HepG2 (cell line): ENCODE measurements around the gene SETD1B. TPM values are rescaled to one million over a fixed set of nuclear protein-coding genes. Genes with fewer than 3 reads are reported as not detected.

ENCODE experiments used
- ARNTL ChIP-seq: sonication (generic); formaldehyde crosslinking; IDR thresholded peaks from 2 replicates; pipeline ENCODE4 v1.4.0; 2020; ENCODE audit warnings: mild to moderate bottlenecking, missing genetic modification reagents
- ATF7-NPFF ChIP-seq: sonication (generic); formaldehyde crosslinking; IDR thresholded peaks from 2 replicates; pipeline ENCODE4 v1.8.1; 2023; ENCODE audit warnings: mild to moderate bottlenecking, low read depth, missing genetic modification reagents, moderate library complexity
- CBFB ChIP-seq: sonication (generic); formaldehyde crosslinking; IDR thresholded peaks from 2 replicates; pipeline ENCODE4 v1.4.0; 2020; ENCODE audit warnings: missing genetic modification reagents
- ERF ChIP-seq: IDR thresholded peaks from 2 replicates; pipeline ENCODE4 v1.6.1; 2018; ENCODE audit warnings: missing biosample characterization, missing genetic modification reagents
- GATAD2A ChIP-seq: IDR thresholded peaks from 2 replicates; pipeline ENCODE4 v1.6.1; 2016
- KAT2B ChIP-seq: fragments of 150-350 bp; IDR thresholded peaks from 2 replicates; pipeline ENCODE4 v1.6.1; 2014; ENCODE audit warnings: low read depth, low read length, borderline replicate concordance
- MAZ ChIP-seq, 2 experiments: sonication (generic) in 1 of 2; formaldehyde crosslinking in 1 of 2; IDR thresholded peaks; 2 replicates each; pipeline versions ENCODE4 v1.5.0 to v1.6.1; 2012 to 2020; ENCODE audit warnings: low read depth in 2 of 2, mild to moderate bottlenecking in 2 of 2, borderline replicate concordance in 1 of 2, improper control_type of control experiment in 1 of 2, low read length in 1 of 2, missing genetic modification reagents in 1 of 2, moderate library complexity in 1 of 2
- POLR2A ChIP-seq, 2 experiments: IDR thresholded peaks; 2 replicates each; pipeline ENCODE4 v1.6.1; 2011; ENCODE audit warnings: low read depth in 2 of 2, low read length in 2 of 2, mild to moderate bottlenecking in 1 of 2, moderate library complexity in 1 of 2; ENCODE audit not compliant: insufficient read depth in 1 of 2
- RXRA ChIP-seq: sonication (generic); formaldehyde crosslinking; IDR thresholded peaks from 2 replicates; pipeline ENCODE4 v1.5.1; 2020; ENCODE audit warnings: missing genetic modification reagents
- TAF1 ChIP-seq: sonication (generic); formaldehyde crosslinking; IDR thresholded peaks from 2 replicates; pipeline ENCODE4 v1.4.0; 2020; ENCODE audit warnings: missing genetic modification reagents
- THAP11 ChIP-seq: IDR thresholded peaks from 2 replicates; pipeline ENCODE4 v1.6.1; 2016; ENCODE audit warnings: missing biosample characterization, missing genetic modification reagents
- ZNF251 ChIP-seq: sonication (generic); formaldehyde crosslinking; IDR thresholded peaks from 2 replicates; pipeline ENCODE4 v1.9.0; 2021; ENCODE audit warnings: mild to moderate bottlenecking, missing genetic modification reagents
- ZNF468 ChIP-seq: sonication (generic); formaldehyde crosslinking; IDR thresholded peaks from 2 replicates; pipeline ENCODE4 v1.8.0; 2022; ENCODE audit warnings: mild to moderate bottlenecking, moderate library complexity, missing genetic modification reagents
- ZNF558 ChIP-seq: sonication (generic); formaldehyde crosslinking; IDR thresholded peaks from 2 replicates; pipeline ENCODE4 v1.9.0; 2022; ENCODE audit warnings: mild to moderate bottlenecking, missing genetic modification reagents, borderline replicate concordance
- ZNF619 ChIP-seq: sonication (generic); formaldehyde crosslinking; IDR thresholded peaks from 2 replicates; pipeline ENCODE4 v1.4.0; 2020; ENCODE audit warnings: mild to moderate bottlenecking, missing genetic modification reagents
- ZNF644 ChIP-seq: IDR thresholded peaks from 2 replicates; pipeline ENCODE4 v1.6.1; 2016; ENCODE audit warnings: low read depth
- ZNF780A ChIP-seq: sonication (generic); formaldehyde crosslinking; IDR thresholded peaks from 2 replicates; pipeline ENCODE4 v1.8.0; 2022; ENCODE audit warnings: mild to moderate bottlenecking, missing genetic modification reagents, moderate library complexity
- ZSCAN30 ChIP-seq: sonication (generic); formaldehyde crosslinking; IDR thresholded peaks from 2 replicates; pipeline ENCODE4 v1.5.0; 2020; ENCODE audit warnings: mild to moderate bottlenecking, missing genetic modification reagents
- polyA plus RNA-seq, 8 experiments: library from polyadenylated mRNA; depleted of rRNA in 3 of 8; stranded (reverse) in 7 of 8; unstranded in 1 of 8; fragments of >200 nt; fragmentation: Illumina TruSeq in 4 of 8; extraction: Trizol in 4 of 8; gene quantifications; 2 replicates each; pipeline versions ENCODE4 v1.2.1 to v1.2.3, GENCODE V29; 2011 to 2016; ENCODE audit warnings: low read depth in 4 of 8, missing spikeins in 1 of 8, mixed read lengths in 1 of 8; ENCODE audit not compliant: insufficient read depth in 1 of 8
- total RNA-seq, 5 experiments: library from RNA; depleted of rRNA; stranded (reverse); fragments of >200 nt; fragmentation: Illumina TruSeq; extraction: Trizol; gene quantifications; 2 replicates each; pipeline ENCODE4 v1.2.3, GENCODE V29; 2016; ENCODE audit warnings: low read depth in 1 of 5
- TF ChIP-seq, protein P1 (sequence below): sonication (generic); formaldehyde crosslinking; IDR thresholded peaks from 2 replicates; pipeline ENCODE4 v1.4.0; 2020; ENCODE audit warnings: missing genetic modification reagents
- TF ChIP-seq, protein P2 (sequence below): sonication (generic); formaldehyde crosslinking; conservative IDR thresholded peaks from 2 replicates; pipeline ENCODE4 v1.4.0; 2020; ENCODE audit warnings: missing genetic modification reagents
- TF ChIP-seq, protein P3 (sequence below): sonication (generic); formaldehyde crosslinking; IDR thresholded peaks from 2 replicates; pipeline ENCODE4 v1.4.0; 2020; ENCODE audit warnings: missing genetic modification reagents, borderline replicate concordance
- TF ChIP-seq, protein P4 (sequence below): sonication (generic); formaldehyde crosslinking; IDR thresholded peaks from 2 replicates; pipeline ENCODE4 v1.4.0; 2020; ENCODE audit warnings: missing genetic modification reagents; ENCODE audit errors: not compliant biosample characterization
- TF ChIP-seq, protein P5 (sequence below): sonication (generic); formaldehyde crosslinking; IDR thresholded peaks from 2 replicates; pipeline ENCODE4 v1.5.1; 2020; ENCODE audit warnings: mild to moderate bottlenecking, missing genetic modification reagents, moderate library complexity

Gene SETD1B
- total and polyA plus RNA-seq, 2 of the 13 experiments (the other 11 are each of a cell fraction or from before 2014, with no cell fraction given), result 1.1 to 1.4 TPM

DNA sequence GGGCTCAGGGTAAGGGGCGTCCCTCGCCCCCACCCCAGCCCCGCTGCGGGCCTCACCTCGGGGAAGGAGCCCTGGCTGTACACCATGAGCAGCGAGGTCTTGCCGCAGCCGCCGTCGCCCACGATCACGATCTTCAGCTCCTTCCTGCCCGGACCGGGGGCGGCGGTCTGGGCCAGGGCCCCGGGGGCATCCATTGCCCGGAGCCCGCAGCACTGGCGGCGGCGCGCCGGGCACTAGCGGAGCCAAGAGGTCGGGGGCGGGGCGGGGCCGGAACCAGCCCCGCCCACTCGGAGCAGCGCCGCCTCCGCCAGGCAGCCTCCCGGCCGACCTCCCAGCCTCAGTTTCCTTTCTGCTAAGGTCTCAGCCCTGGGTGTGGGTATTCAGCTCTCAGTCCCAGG lies 10.4 kb upstream of the SETD1B start, which contains the start of gene RHOF (continued):
- TF ChIP-seq, protein P1, sequence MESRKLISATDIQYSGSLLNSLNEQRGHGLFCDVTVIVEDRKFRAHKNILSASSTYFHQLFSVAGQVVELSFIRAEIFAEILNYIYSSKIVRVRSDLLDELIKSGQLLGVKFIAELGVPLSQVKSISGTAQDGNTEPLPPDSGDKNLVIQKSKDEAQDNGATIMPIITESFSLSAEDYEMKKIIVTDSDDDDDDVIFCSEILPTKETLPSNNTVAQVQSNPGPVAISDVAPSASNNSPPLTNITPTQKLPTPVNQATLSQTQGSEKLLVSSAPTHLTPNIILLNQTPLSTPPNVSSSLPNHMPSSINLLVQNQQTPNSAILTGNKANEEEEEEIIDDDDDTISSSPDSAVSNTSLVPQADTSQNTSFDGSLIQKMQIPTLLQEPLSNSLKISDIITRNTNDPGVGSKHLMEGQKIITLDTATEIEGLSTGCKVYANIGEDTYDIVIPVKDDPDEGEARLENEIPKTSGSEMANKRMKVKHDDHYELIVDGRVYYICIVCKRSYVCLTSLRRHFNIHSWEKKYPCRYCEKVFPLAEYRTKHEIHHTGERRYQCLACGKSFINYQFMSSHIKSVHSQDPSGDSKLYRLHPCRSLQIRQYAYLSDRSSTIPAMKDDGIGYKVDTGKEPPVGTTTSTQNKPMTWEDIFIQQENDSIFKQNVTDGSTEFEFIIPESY (CRISPR knock-in tag), result 0 out of 2 replicates have a peak, but pooled peaks have one; percentile 12
- no peak for TF ChIP-seq RXRA
- TF ChIP-seq, protein P2, sequence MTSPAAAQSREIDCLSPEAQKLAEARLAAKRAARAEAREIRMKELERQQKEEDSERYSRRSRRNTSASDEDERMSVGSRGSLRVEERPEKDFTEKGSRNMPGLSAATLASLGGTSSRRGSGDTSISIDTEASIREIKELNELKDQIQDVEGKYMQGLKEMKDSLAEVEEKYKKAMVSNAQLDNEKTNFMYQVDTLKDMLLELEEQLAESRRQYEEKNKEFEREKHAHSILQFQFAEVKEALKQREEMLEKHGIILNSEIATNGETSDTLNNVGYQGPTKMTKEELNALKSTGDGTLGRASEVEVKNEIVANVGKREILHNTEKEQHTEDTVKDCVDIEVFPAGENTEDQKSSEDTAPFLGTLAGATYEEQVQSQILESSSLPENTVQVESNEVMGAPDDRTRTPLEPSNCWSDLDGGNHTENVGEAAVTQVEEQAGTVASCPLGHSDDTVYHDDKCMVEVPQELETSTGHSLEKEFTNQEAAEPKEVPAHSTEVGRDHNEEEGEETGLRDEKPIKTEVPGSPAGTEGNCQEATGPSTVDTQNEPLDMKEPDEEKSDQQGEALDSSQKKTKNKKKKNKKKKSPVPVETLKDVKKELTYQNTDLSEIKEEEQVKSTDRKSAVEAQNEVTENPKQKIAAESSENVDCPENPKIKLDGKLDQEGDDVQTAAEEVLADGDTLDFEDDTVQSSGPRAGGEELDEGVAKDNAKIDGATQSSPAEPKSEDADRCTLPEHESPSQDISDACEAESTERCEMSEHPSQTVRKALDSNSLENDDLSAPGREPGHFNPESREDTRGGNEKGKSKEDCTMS (CRISPR knock-in tag), result no peak
- no peak for TF ChIP-seq THAP11 (CRISPR knock-in tag)
- TF ChIP-seq, protein P3, sequence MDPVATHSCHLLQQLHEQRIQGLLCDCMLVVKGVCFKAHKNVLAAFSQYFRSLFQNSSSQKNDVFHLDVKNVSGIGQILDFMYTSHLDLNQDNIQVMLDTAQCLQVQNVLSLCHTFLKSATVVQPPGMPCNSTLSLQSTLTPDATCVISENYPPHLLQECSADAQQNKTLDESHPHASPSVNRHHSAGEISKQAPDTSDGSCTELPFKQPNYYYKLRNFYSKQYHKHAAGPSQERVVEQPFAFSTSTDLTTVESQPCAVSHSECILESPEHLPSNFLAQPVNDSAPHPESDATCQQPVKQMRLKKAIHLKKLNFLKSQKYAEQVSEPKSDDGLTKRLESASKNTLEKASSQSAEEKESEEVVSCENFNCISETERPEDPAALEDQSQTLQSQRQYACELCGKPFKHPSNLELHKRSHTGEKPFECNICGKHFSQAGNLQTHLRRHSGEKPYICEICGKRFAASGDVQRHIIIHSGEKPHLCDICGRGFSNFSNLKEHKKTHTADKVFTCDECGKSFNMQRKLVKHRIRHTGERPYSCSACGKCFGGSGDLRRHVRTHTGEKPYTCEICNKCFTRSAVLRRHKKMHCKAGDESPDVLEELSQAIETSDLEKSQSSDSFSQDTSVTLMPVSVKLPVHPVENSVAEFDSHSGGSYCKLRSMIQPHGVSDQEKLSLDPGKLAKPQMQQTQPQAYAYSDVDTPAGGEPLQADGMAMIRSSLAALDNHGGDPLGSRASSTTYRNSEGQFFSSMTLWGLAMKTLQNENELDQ (CRISPR knock-in tag), result no peak
- peak; percentile 83 for TF ChIP-seq MAZ (IDR thresholded peaks at IDR 0.05; ENCODE audit: borderline replicate concordance, low read depth, low read length)
- no peak for TF ChIP-seq MAZ (CRISPR knock-in tag; IDR thresholded peaks at IDR 0.05; ENCODE audit: low read depth)
- TF ChIP-seq, protein P4, sequence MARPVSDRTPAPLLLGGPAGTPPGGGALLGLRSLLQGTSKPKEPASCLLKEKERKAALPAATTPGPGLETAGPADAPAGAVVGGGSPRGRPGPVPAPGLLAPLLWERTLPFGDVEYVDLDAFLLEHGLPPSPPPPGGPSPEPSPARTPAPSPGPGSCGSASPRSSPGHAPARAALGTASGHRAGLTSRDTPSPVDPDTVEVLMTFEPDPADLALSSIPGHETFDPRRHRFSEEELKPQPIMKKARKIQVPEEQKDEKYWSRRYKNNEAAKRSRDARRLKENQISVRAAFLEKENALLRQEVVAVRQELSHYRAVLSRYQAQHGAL, result no peak
- no peak for TF ChIP-seq ZNF558 (CRISPR knock-in tag)
- TF ChIP-seq CBFB (CRISPR knock-in tag), result 0 out of 2 replicates have a peak, but pooled peaks have one; percentile 11
- TF ChIP-seq, protein P5, sequence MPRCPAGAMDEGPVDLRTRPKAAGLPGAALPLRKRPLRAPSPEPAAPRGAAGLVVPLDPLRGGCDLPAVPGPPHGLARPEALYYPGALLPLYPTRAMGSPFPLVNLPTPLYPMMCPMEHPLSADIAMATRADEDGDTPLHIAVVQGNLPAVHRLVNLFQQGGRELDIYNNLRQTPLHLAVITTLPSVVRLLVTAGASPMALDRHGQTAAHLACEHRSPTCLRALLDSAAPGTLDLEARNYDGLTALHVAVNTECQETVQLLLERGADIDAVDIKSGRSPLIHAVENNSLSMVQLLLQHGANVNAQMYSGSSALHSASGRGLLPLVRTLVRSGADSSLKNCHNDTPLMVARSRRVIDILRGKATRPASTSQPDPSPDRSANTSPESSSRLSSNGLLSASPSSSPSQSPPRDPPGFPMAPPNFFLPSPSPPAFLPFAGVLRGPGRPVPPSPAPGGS, result no peak
- no peak for TF ChIP-seq ZSCAN30 (CRISPR knock-in tag)
- no peak for TF ChIP-seq ATF7-NPFF (CRISPR knock-in tag)
- TF ChIP-seq ZNF251 (CRISPR knock-in tag), result no peak
- no peak for TF ChIP-seq ZNF644 (CRISPR knock-in tag)
- TF ChIP-seq ZNF468 (CRISPR knock-in tag), result no peak
- peak in 1 of 2 experiments; percentile 32; a peak in 2 of 4 replicates for TF ChIP-seq POLR2A (IDR thresholded peaks at IDR 0.05; ENCODE audit: insufficient read depth in 1 of 2, low read depth in 2 of 2, low read length in 2 of 2)
- TF ChIP-seq ZNF619, result 0 out of 2 replicates have a peak, but pooled peaks have one; percentile 3
- TF ChIP-seq KAT2B, result no peak
- TF ChIP-seq GATAD2A (CRISPR knock-in tag), result no peak
- TF ChIP-seq ERF (CRISPR knock-in tag), result 0 out of 2 replicates have a peak, but pooled peaks have one; percentile 11
- no peak for TF ChIP-seq ARNTL (CRISPR knock-in tag)
- TF ChIP-seq TAF1 (CRISPR knock-in tag), result 0 out of 2 replicates have a peak, but pooled peaks have one; percentile 26
- no peak for TF ChIP-seq ZNF780A (CRISPR knock-in tag)
